Peyer's patch (tissue), 4 donors: ENCODE results near the gene FUBP1.

Experiments used
- CTCF ChIP-seq, 6 experiments: fragments of 450-650 bp in 4 of 6; fragments of 200-600 bp in 2 of 6; sonication (generic) in 1 of 6; IDR thresholded peaks; one replicate each; pipeline ENCODE4 v1.5.1; 2017 to 2019; ENCODE audit warnings: antibody characterized with exemption in 6 of 6, mild to moderate bottlenecking in 3 of 6, moderate library complexity in 1 of 6
- POLR2A ChIP-seq, 2 donors: fragments of 450-650 bp; IDR thresholded peaks; one replicate each; pipeline ENCODE4 v1.5.1; 2017; ENCODE audit warnings: antibody characterized with exemption in 2 of 2, mild to moderate bottlenecking in 2 of 2, moderate library complexity in 2 of 2

GRCh38 chr1:77966291-77966690 is 12.6 kb downstream of the FUBP1 start:
- TF ChIP-seq CTCF (IDR thresholded peaks at IDR 0.05) (no peak), POLR2A (IDR thresholded peaks at IDR 0.05) (no peak)
